SK-MEL-5 (cell line): ENCODE measurements around the gene SLC6A1. TPM values are rescaled to one million over a fixed set of nuclear protein-coding genes. Genes with fewer than 3 reads are reported as not detected.

ENCODE experiments used
- total RNA-seq: library from RNA; depleted of rRNA; stranded (reverse); fragments of >200 nt; shearing (Covaris generic); gene quantifications from 2 replicates; pipeline ENCODE4 v1.2.3, GENCODE V29; 2014; rRNA removed

The SLC6A1 gene
- total RNA-seq, 1 experiment from 2014 or later, result not detected

Other genes with a start within 250 kb of the SLC6A1 start
- 0.08 and 0.13 TPM in 2 replicates for gene SLC6A11, start 176.5 kb upstream of the SLC6A1 start, total RNA-seq
- gene HRH1, start 161.7 kb downstream of the SLC6A1 start, total RNA-seq, result not detected in 2 replicates